NCI-H187 (cell line): ENCODE results near the gene GALK1.

Source experiments
- DNase-seq, 2 experiments: peaks; one replicate each; lab custom pipeline; 2025; lab: John Stamatoyannopoulos, UW

GALK1 gene

DNA sequence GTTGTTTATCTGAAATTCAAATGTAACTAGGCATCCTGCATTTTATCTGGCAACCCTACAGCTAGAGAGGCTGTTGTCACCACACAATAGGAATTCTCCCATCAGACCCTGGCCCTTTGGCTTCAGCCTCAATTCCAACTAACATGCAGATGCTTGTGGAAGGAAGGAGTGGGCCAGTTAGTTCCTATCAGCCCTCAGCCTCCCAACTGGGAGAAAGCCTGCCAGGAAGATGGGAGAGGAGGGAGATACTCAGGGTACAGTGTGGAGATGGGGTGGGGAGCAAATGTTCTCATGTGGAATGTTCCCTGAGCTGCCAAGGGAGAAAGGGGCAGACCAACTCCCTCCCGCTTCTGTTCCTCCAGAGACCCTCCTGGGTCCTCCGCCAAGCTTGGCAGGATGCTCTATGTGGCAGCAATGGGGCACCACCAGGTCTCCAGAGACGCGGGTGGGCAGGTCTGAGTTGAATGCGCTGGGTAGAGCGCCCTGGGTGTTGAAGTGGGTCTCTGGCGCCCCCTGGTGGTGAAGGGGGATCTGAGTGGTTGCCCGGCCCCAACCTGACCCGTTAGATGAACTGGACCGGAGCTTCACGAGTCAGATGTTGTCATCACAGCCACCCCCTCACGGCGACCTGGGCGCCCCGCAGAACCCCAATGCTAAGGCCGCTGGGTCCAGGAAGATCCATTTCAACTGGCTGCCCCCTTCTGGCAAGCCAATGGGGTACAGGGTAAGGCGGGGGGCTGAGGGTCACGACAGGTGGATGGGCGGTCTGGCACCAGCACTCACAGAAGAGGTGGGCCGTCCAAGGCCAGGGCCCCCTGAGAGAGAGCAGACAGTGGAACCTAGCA, 15.2 kb downstream of the GALK1 start:
- DNase-seq: peak; percentile 39 to 43

DNA sequence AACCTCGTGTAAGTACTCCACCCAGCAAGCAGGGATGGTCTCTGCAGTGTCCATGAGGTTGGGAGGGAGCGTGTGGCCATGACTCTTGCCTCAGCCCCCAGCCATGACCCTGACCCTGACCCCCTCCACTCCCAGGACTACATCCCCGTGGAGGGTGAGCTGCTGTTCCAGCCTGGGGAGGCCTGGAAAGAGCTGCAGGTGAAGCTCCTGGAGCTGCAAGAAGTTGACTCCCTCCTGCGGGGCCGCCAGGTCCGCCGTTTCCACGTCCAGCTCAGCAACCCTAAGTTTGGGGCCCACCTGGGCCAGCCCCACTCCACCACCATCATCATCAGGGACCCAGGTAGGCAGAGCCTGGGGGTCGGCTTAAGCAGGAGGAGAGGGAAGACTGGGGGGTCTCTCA, 16.3 kb downstream of the GALK1 start:
- DNase-seq: no peak

DNA sequence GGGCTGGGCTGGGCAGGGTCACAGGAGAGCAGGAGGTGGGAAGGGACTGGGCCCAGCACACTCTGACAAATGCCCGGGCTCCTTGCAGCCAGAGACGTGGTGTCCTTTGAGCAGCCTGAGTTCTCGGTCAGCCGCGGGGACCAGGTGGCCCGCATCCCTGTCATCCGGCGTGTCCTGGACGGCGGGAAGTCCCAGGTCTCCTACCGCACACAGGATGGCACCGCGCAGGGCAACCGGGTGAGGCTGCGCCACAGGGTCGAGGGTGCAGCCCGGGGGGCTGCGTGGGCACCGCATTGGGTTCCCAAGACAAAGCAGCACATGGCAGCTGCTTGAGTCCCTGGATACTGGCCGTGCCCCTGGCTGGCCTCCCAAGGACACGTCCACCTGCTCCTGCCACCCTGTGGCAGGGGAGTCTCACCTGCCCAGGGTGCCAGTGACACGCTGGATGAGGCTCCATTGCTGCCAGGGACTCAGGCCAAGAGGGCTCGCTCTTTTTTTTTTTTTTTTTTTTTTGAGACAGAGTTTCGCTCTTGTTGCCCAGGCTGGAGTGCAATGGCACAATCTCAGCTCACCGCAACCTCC, 21.3 kb downstream of the GALK1 start:
- no peak for DNase-seq

- DNase-seq: no peak
Observed at GRCh38 chr17:75742337-75742736, 22.7 kb downstream of the GALK1 start.

GRCh38 chr17:75740631-75741077, 24.3 kb downstream of the GALK1 start:
- DNase-seq: no peak

DNA sequence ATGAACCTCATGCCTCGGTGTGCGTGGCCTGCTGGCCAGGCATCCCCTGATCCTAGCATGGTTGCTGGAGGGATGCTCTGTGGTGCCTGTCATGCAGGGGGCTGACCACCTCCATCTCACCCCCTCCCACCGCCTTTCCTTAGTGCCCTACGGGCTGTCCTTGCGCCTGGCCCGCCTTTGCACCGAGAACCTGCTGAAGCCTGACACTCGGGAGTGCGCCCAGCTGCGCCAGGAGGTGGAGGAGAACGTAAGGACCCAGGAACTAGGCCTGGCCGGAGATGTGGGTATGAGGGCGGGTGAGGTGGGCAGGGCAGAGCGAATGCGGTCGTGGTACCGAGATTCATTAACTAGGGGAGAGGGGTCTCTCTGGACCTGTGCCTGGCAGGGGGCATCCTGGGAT, 24.8 kb downstream of the GALK1 start:
- DNase-seq: no peak

DNA sequence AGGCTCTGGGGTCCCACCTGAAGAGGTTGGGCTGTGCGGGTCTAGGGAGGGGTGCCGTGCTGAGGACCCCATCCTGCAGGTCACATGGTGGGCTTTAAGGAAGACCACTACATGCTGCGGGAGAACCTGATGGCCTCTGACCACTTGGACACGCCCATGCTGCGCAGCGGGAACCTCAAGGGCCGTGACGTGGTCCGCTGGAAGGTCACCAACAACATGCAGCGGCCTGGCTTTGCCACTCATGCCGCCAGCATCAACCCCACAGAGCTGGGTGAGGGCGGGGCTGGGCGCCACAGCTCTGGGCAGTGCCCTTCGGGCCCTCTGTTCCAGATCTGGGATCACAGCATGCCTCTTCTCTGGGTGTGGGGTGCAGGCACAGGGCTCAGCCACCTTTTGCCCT, 25.2 kb downstream of the GALK1 start:
- no peak for DNase-seq

DNA sequence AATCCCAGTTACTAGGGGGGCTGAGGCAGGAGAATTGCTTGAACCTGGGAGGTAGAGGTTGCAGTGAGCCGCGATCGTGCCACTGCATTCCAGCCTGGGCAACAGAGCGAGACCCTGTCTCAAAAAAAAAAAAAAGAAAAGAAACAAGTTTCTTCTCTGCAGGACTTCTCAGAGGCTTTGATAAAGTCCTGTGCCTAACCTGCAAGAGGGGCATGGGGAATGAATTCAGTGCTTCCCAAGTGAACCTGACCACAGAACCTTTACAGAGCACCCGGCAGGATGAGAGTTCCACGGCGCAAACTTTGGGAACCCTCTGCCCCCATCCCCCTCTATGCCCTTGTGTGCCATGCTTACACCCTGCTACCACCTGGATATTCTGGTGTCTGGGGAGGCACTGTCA, 25.8 kb downstream of the GALK1 start:
- DNase-seq: no peak

GRCh38 chr17:75738218-75738802, 26.7 kb downstream of the GALK1 start:
- DNase-seq: no peak

GRCh38 chr17:75737133-75737962, 27.6 kb downstream of the GALK1 start:
- DNase-seq: no peak

DNA sequence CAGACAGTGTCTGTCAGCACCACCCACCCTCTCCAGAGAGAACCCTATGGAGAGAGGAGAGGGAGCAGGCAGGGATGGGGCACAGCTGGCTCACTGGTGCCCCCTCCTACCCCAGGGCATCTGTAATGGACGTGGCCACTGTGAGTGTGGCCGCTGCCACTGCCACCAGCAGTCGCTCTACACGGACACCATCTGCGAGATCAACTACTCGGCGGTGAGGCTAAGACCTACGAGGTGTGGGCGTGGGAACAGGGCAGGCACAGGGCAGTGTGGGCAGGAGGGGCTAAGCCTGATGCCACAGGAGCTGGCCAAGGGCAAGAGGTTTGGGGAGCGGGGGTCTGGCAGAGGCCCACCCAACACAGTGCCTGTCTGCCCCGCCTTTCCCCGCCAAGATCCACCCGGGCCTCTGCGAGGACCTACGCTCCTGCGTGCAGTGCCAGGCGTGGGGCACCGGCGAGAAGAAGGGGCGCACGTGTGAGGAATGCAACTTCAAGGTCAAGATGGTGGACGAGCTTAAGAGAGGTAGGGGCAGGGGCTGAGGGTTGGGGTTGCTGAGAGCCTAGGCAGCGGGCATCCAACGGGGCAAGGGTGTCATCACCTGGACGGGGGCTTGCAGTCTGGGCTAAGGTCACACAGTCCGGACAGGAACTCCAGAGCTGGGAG, 28.7 kb downstream of the GALK1 start:
- DNase-seq: no peak

DNA sequence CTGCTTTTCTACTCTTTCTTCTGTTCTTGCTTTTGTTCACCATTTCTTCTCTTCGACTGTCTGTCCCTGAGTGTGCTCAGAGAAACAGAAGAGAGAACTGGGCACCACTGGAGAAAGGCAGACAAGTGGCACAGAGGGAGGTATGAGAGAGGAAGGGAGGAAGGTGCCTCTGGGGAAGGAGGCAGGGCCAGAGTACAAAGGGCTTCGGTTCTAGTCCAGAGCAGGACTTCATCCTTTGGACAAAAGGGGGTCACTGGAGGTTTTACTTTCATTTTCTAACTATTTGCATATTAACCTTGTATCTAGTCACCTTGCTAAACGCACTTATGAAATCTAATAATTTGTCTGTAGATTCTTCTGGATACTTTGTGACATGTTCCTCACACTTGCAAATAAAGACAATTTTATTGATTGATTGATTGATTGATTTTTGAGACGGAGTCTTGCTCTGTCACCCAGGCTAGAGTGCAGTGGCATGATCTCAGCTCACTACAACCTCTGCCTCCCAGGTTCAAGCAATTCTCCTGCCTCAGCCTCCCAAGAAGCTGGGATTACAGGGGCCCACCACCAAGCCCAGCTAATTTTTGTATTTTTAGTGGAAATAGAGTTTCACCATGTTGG, 30.2 kb downstream of the GALK1 start:
- no peak for DNase-seq

GRCh38 chr17:75733471-75733870, 31.5 kb downstream of the GALK1 start:
- DNase-seq: no peak

DNA sequence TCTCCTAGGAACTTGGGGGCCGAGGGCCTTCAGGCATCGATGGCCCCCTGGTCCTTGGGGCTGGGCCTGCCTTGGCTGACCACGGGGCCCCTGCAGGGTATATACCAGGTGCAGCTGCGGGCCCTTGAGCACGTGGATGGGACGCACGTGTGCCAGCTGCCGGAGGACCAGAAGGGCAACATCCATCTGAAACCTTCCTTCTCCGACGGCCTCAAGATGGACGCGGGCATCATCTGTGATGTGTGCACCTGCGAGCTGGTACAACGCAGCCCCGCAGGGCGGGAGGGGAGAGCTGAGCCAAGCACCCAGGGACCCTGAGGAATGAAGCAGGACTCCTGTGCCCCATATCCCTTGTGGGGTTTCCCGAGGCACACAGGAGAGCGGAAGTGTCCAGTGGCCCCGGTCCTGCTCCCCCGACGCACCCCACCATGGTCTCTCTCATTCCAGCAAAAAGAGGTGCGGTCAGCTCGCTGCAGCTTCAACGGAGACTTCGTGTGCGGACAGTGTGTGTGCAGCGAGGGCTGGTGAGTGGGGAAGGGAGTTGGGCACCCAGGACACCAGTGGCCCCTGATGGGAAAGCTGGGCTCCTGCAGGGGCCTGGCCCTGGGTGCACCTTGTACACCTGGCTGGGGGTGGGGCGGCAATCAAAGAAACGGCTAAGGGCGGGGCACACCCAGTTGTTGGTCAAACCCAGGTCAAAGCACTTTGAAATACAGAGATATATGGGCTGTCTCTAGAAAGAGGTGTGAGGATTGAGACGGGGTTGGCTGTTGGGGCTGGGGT, 33.1 kb downstream of the GALK1 start:
- DNase-seq: no peak

DNA sequence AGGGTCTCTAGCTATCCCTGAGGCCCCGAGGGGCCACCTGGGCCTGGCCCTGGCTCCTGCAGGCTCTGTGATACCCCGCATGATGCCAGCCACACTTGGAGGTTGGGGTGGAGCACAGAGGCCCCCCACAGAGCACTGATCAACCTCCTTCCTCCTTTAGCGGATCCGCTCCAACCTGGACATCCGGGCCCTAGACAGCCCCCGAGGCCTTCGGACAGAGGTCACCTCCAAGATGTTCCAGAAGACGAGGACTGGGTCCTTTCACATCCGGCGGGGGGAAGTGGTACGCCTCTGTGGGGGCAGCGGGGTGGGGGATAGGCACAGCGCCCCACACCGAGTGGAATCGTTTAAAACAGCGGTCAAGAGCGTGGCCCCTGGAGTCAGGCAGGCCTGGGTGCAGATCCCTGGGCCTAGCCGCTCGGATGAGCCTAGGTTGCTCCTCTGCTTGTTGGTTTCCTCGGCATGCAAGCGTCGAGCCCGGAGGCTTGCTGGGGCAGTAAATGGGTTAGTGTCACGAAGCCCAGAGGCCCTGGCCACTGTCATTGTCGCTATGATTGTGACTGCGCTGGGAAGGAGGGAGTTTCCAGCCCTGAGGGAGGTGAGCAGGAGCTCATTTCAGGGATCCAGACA, 33.8 kb downstream of the GALK1 start:
- no peak for DNase-seq

GRCh38 chr17:75730065-75730464, 34.9 kb downstream of the GALK1 start:
- DNase-seq: no peak

DNA sequence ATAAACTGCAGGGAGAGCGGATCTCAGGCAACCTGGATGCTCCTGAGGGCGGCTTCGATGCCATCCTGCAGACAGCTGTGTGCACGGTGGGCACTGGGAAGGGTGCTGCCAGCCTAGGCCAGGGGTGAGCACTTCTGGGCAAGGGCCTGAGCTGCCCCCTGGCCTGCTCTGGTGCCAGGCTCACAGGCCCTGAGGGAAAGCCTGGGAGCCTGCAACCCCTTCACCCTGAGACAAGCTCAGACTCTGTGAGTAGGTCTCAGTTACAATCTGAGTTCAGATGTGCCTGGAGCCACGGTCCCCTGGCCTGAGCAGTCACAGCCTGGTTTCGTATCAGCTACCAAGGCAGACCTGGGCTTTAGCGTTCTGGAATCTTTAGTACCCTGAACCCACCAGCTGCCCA, 35.6 kb downstream of the GALK1 start:
- no peak for DNase-seq

GRCh38 chr17:75727391-75727790, 37.6 kb downstream of the GALK1 start:
- DNase-seq: no peak

DNA sequence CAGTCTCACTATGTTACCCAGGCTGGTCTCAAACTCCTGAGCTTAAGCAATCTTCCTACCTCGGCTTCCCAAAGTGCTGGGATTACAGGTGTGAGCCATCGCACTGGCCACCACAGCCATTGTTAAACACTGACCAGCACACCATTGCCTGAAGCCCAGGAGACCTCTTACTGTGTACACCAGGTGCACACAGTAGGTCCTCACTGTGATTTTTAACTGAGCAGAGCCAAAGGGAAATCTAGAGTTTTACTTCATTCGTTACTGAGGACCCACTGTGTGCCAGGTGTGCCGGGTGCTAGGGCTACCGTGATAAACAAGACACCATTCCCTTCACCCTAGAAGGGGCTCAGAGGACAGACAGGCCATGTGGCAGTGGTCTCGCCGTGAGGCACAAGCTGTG, 39.5 kb downstream of the GALK1 start:
- DNase-seq: no peak
